Raji (cell line): ENCODE data around the gene DYRK4.

ENCODE experiments used
- POLR2A ChIP-seq: IDR thresholded peaks from 2 replicates; pipeline ENCODE4 v1.6.1; 2011; ENCODE audit warnings: low read depth, low read length, control low read depth; ENCODE audit not compliant: insufficient read depth

Gene DYRK4

DNA sequence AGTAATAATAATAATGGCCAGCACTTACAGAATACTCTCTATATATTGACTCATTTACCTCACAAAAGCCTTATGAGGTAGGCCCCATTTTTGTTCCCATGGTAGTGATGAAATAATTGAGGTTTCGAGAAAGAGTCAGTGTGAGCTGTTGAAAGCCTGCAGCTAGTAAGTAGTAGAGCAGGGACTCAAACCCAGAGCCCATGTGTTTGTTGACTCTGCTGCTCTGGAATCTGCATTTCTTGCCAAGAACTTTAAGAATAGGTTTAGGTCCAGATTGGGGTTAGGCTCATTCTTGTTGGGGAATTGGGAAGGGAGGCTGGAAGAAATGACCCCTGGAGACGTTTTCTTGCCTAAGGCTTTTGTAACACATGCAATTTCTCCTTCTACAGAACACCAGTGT, 27.9 kb downstream of the DYRK4 start:
- no peak for TF ChIP-seq POLR2A

DNA sequence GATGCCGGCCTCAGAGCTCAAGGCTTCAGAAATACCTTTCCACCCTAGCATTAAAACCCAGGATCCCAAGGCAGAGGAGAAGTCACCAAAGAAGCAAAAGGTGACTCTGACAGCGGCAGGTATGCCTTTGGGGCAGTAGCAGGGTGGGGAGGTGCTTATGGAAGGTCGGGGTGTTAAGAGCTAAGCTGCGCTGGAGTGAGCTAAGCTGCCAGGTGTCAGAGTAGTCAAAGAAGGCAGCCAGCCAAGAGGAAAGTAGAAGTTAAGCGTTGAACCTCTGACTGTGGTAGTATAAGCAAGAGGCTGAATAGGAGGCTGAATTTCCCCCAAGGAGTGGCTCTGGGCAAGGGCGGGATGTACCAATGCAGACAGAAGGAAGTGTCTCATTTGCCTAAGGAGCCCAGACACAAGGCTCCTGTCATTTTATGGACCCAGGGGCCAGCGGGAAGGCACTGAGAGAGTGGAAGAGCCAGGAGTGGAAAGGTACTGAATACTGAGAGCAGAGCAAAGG, 29.2 kb downstream of the DYRK4 start:
- TF ChIP-seq POLR2A = no peak

DNA sequence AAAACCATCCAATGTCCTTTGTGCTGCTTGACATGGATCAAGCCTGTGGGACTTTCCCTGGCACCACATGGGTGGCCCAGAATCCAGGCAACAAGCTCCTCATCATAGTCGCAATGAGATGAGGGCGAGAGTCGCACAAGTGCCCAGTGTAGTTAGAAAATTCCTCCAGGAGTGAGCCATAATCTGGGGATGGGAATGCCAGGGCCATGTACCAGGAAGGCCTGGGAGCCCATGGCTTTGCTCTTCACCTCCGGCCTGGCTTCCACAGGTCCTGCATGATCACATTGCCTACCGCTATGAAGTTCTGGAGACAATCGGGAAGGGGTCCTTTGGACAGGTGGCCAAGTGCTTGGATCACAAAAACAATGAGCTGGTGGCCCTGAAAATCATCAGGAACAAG, 33.9 kb downstream of the DYRK4 start:
- TF ChIP-seq POLR2A = no peak

DNA sequence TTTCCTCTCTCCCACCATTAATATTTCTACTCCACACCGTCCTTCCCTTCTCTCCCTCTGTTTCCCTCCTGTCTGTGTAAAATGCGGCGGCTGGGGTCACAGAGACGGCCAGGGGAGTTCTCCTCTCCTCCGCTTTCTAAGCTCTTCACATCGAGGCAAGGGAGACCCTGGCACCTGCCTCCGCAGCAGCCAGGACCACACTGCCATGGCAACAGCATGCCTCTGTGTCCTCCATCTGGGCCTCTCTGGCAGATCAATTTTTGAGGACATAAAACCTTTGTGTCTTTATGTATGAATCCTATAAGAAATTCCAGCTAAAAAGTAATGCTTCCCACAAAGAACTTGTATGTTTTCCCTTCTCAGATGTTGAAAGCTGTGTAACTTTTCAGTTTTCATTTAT, 41.4 kb downstream of the DYRK4 start:
- no peak for TF ChIP-seq POLR2A

DNA sequence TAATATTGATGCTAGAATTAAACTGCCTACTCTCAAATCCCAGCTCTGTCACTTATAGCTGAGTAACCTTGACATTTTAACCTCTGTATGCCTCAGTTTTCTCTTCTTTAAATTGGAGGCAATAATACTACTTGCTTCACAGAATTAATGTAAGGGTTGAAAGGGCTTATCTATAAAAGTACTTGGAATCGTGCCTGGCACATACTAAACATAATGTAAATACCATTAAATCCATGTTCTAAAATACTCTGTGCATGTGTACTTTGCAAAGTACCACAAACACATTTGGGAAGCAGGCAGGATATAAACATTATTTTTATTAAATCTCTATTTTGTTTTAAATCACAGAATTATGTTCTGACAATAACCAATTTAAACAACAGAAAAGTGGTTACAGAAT, 41.9 kb downstream of the DYRK4 start:
- no peak for TF ChIP-seq POLR2A

DNA sequence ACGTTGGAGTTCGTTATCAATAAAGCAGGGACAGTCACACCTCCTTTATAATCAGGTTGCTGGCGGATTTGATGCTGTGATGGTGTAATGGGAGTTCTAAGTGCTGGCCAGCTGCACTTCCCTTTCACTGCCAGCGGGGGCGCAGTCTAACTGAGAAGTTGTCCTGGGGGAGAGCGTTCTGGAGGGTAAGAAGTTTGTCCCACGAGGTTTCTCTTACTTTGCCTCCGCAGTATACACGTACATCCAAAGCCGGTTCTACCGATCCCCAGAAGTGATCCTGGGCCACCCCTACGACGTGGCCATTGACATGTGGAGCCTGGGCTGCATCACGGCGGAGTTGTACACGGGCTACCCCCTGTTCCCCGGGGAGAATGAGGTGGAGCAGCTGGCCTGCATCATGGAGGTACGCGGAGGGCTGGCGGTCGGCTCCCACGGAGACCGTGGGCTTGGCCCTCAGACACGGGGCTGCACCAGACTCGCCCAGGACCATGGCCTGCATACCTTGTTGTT, 42.7 kb downstream of the DYRK4 start:
- peak; percentile 72 for TF ChIP-seq POLR2A

DNA sequence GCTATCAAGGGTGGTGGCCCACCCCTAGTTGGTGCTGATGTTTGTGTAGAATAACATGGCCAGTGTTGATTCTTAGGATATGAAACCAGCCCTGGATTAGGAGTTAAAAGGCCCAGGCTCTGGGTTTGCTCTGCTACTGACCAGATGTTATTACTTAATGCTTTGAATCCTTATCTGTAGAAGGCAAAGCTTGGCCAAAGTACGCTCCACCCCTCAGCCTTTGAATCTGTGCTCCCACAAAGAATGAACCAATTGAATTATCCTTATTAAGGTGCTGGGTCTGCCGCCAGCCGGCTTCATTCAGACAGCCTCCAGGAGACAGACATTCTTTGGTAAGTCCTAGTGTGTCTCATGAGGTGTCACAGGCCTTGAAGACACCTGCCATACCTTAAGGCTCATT, 45.0 kb downstream of the DYRK4 start:
- TF ChIP-seq POLR2A = no peak

DNA sequence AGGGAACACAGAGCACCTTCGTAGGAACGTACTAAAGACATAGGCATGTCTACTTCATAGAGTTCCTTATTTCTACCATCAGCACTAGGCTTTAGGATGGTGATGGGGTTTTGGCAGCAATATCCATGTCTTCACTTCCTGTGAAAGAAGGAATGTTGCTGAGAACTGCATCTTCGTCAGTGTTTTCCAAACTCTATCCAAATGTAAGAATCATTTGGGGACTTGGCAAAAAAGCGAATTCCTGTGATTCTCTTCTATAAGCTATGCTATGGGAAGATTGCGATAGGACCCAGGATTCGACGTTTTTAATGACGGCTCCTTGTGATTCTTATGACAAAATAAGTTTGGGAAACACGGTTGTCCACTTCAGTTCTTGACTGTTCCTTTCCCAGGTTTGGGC, 47.1 kb downstream of the DYRK4 start:
- TF ChIP-seq POLR2A = no peak

DNA sequence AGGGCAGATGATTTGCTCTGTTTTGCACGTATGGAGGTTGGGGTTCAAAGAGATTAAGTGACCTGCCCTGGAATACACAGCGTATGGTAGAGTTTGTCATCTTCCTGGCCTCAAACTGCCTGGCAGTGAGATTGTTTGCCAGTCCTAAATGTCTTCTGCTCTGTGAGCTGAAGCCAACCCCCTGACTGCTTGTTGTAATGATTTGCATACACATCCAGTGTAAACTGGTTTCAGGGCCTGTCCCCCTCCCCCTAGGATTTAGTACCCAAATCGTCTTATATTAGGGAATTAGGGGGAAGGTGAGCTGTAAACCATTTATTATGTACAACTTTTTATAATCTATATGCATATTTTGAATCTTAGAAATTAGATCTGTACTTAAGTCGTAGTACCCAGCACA, 48.5 kb downstream of the DYRK4 start:
- no peak for TF ChIP-seq POLR2A

DNA sequence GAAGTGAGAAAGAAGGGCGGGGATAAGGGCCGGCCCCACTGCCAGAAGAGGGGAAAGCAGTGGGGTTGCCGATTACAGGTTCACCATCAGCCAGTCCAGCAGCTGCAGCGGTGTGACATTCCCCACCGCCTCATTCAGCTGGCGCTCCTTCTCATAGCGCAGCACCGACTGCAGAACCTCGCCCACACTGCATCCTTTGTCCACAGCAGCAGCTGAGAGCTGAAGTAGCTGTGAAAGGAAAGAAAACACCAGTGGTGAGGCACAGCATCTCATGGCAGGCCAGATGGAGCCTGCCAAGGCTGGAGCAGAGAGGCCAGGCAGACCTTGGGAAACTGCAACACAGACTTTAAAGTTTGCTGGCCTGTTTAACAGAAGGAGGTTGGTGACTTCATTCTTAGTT, 53.7 kb downstream of the DYRK4 start:
- no peak for TF ChIP-seq POLR2A

DNA sequence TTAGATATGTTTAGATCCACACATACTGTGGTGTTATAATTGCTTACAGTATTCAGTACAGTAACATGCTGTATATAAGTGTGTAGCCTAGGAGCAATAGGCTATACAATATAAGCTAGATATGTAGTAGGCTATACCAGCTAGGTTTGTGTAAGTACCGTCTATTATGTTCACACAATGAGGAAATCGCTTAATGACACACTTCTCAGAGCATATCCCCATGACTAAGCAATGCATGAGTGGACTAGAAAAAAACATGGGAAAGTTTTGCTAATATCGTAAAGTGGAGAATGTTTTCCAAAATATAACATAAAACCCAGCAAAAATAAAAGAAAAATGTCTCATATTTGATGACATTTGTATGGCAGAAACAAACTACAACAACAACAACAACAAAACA, 59.5 kb downstream of the DYRK4 start:
- no peak for TF ChIP-seq POLR2A

DNA sequence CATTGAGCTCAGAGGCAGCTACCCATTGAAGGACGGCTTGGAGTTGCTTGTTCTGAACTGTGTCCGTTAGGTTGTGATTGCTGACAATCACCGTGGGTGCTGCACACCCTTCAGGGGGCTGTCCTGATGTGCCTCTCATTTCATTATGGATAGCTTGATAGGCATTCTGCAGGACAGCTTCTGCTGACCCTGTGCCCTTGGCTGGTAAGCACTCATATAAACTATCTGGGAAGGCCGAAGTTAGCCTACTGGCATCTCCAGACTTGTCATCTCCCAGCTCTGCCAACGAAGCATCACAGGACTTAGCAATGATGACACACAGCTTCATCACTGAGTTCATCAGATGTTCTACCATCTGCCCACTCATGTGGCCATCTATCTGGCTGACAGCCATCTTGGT, 64.5 kb downstream of the DYRK4 start:
- TF ChIP-seq POLR2A = no peak

DNA sequence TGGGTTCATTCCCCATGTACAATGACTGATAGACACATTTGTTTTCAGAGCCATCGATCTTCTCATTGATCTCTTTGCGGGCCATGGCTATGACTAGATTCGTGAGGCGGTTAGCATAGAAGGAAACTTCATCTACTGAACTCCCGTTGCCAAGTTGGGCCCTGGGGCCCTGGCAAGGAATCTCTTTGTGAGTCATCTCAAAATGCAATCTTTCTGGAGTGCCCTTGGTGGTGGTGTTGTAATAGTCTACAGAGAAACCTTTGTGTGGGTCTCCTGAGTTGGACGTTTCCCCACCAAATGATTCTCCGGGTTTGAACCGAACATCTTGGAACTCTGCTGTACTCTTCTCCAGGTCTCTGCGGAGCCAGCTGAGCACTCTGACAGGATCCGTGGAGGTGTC, 66.4 kb downstream of the DYRK4 start:
- no peak for TF ChIP-seq POLR2A

DNA sequence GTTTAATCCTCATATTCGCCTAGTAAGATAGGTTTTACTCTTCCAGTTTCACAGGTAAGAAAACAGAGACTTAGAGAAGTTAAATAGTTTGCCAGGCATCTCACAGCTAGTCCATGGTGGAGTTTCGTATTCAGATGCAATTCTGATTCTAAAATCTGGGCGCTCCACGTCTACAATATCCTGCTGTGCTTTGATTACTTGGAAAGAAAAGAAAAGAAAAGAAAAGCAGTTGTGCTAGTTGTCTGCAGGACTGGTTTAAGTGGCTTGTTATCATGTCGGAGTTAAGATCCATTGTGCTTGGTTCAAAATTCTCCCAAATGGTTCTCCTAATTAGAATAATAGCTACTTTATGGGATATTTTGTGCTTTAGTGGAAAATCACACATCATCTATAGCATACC, 68.3 kb downstream of the DYRK4 start:
- no peak for TF ChIP-seq POLR2A

DNA sequence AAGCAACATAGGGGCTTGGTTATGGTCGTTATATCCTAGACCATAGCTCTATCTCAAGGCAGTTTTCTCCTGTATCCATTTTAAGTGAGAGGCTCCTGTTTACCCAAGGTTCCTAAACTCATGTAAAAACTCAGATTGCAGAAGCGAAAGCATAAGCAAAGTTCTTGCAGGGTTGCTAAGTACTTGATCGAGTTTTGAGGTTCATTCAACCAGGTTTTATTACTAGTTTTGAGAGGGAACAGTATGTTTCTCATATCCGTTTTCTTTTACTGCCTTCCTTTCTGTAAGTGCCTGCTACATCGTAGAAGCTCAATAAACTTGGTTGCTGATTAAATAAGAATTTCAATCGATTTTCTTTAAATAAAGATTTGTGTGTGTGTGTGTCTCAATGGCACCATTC, 81.7 kb downstream of the DYRK4 start:
- TF ChIP-seq POLR2A = no peak

DNA sequence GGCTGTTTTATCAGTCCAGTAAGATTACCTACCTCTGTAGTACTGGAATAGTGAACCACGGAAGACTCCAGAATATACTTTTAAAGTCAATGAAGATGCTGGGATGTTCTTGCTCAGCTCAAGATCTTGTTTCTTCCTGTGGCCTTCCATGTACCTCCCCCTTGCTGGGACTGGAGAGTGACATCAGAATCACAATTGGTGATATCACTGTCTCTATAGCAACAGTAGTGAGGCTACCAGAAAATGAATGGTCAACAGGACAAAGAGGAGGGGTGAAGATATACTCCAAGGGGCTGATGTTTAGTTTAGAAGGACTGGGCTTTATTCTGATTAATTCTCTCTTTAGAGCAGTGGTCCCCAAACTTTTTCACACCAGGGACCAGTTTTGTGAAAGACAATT, 83.0 kb downstream of the DYRK4 start:
- no peak for TF ChIP-seq POLR2A

DNA sequence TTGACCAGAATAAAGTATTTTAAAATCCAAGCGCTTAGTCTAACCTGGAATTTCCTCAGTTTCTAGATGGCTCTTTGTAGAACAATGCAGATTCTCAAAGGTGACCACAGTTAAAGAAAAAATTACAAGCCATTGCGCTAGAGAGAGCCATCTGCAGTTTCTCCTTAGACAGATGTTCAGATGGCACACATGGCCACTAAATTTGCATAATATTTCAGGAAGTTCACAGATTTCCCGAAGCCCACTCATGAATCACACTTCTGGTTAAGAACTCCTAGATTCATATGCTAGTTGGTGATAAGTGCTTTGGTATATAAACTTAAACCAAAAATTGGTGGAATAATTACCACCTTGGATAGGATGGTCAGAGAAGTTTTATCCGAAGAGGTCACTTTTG, 86.1 kb downstream of the DYRK4 start:
- TF ChIP-seq POLR2A = no peak

DNA sequence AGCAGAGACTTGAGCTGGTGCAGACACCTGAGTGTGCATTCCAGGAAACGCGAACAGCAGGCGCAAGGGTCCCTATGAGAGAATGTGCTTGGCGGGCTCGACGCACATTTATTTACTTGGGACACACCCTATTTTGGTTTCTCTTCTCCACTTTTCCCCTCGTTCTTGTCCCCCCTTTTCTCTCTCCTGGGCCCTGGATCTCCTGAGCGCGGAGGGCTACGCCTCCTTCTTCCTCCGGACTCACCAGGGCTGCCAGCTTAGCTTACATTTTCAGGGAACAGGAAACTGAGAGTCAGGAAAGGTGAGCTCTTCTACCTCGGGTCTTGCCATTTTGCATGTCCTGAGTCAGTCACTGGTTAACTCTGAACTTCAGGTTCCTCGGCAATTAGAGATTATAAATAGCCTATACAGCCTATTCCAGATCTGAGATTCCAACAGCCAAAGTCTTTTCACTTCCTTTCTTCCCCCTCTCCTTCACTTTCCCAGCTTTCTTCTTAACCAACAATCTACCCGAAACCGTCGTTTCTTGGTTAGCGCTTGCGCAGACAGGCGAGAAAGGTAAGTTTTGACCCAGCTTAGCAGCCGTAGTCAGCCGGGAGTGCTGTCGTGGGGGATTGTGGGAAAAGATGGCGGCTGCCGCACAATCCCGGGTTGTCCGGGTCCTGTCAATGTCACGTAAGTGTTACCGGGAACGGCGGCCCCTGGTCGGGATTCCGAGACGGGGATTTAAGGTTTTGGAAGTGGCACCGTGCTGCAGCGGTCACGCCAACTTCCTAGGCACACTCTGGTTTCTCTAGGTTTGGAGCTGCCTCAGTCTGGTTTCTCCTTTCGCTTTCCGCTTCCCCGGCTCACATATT, 86.7 kb downstream of the DYRK4 start, which contains the start of the genes AKAP3 and NDUFA9:
Gene AKAP3, minus strand, starts transcription at position 551 of the 857 bp plus-strand sequence. CDS start 10,855 bp downstream, outside the sequence.
Gene NDUFA9, plus strand, starts transcription at position 614 of the 857 bp plus-strand sequence. Its CDS starts 13 bp downstream, at position 627.
- peak; percentile 91 for TF ChIP-seq POLR2A

DNA sequence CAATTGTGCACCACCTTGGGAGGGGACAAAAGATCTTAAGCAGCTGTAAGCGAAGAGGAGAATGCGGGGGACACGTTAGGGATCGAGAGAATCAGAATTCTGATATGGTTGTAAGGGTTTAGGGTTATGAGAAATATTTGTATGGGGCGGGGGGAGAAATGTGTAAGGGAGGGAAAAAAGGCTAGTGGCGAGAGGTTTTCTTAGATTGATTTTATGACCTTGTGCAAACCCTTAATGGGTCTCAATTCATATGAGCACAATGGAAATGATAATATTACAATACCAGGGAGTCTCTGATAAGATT, 87.3 kb downstream of the DYRK4 start:
- no peak for TF ChIP-seq POLR2A
